ENCODE measurements around the gene EFCAB7.

Gene EFCAB7

GRCh38 chr1:63522891-63523728, at the start of gene EFCAB7, which contains the start of gene ITGB3BP:
EFCAB7 (plus strand) TSS chr1:63523525; CDS start chr1:63525573, 2,048 bp downstream.
ITGB3BP (minus strand) TSS chr1:63523225; CDS start chr1:63523133, 92 bp downstream.
- DNase-seq, result peak; percentile 87

GRCh38 chr1:63475761-63476160, 47.6 kb upstream of the EFCAB7 start:
- no peak for DNase-seq

GRCh38 chr1:63480057-63480456, 43.3 kb upstream of the EFCAB7 start:
- no peak for DNase-seq

GRCh38 chr1:63486629-63487028, 36.7 kb upstream of the EFCAB7 start:
- DNase-seq, result no peak

- DNase-seq, result no peak
These were observed 35.8 kb upstream of the EFCAB7 start for GRCh38 chr1:63487336-63488065.

- DNase-seq, result no peak
These were observed 25.7 kb upstream of the EFCAB7 start for GRCh38 chr1:63497577-63497976.

GRCh38 chr1:63498106-63498505, 25.2 kb upstream of the EFCAB7 start:
- DNase-seq, result no peak

- no peak for DNase-seq
These were observed 22.1 kb upstream of the EFCAB7 start for GRCh38 chr1:63501256-63501655.

- DNase-seq, result no peak
These were observed 16.5 kb upstream of the EFCAB7 start for GRCh38 chr1:63506782-63507181.

- DNase-seq, result no peak
These were observed 13.6 kb upstream of the EFCAB7 start for GRCh38 chr1:63509718-63510117.

GRCh38 chr1:63512584-63512983, 10.7 kb upstream of the EFCAB7 start:
- no peak for DNase-seq

- no peak for DNase-seq
These were observed 6.7 kb upstream of the EFCAB7 start for GRCh38 chr1:63516629-63517028.

- peak; percentile 44 for DNase-seq
These were observed 413 bp downstream of the EFCAB7 start for GRCh38 chr1:63523738-63524137.

GRCh38 chr1:63524201-63524600, 876 bp downstream of the EFCAB7 start:
- no peak for DNase-seq

- no peak for DNase-seq
These were observed 9.4 kb downstream of the EFCAB7 start for GRCh38 chr1:63532727-63533126.

- DNase-seq, result no peak
These were observed 10.6 kb downstream of the EFCAB7 start for GRCh38 chr1:63533931-63534330.

- DNase-seq, result no peak
These were observed 11.1 kb downstream of the EFCAB7 start for GRCh38 chr1:63534406-63534805.

GRCh38 chr1:63537006-63537405, 13.7 kb downstream of the EFCAB7 start:
- no peak for DNase-seq

- DNase-seq, result no peak
These were observed 14.6 kb downstream of the EFCAB7 start for GRCh38 chr1:63537940-63538339.

GRCh38 chr1:63545780-63546179, 22.5 kb downstream of the EFCAB7 start:
- DNase-seq, result no peak

GRCh38 chr1:63547621-63548294, 24.4 kb downstream of the EFCAB7 start:
- no peak for DNase-seq

- DNase-seq, result no peak
These were observed 25.0 kb downstream of the EFCAB7 start for GRCh38 chr1:63548303-63548702.

- no peak for DNase-seq
These were observed 25.6 kb downstream of the EFCAB7 start for GRCh38 chr1:63548877-63549276.

Measured in midbrain (tissue), 1 donor.